Activated T-cell treated with anti-CD3 and anti-CD28 coated beads, Interleukin-2, amount 50 U/mL, for 72 hours (primary cell): ENCODE measurements around the gene CSH2. TPM values are rescaled to one million over a fixed set of nuclear protein-coding genes. Genes with fewer than 3 reads are reported as not detected.
A peak's percentile ranks its signal among the peaks of the same experiment; 100 is the strongest.
"Not testable (repeated sequence)": the region's sequence is repeated elsewhere in the genome, so short reads cannot be mapped to it uniquely, and the experiment has no call there.

Experiments
- ATAC-seq, 2 donors: fragments of 150-1000 bp; cut with Tn5 transposase; replicated peaks in 1 of 2; 2 replicates each; pipeline ENCODE4 v1.10.0; 2021; ENCODE audit warnings: moderate library complexity in 2 of 2, mild to moderate bottlenecking in 1 of 2
- DNase-seq, 2 donors: peaks; one replicate each; pipeline ENCODE4 v3.0.0; 2021 to 2022; ENCODE audit warnings: mixed read lengths in 1 of 2
- H3K27ac Mint-ChIP-seq: one replicate; pipeline ENCODE4 v1.8.0; 2022; ENCODE audit warnings: mild to moderate bottlenecking, moderate library complexity, mixed read lengths
- H3K27me3 Mint-ChIP-seq: one replicate; pipeline ENCODE4 v1.8.0; 2022; ENCODE audit warnings: low read depth, mixed read lengths
- H3K36me3 Mint-ChIP-seq, 2 donors: one replicate each; pipeline ENCODE4 v1.8.0; 2022; ENCODE audit warnings: mixed read lengths in 2 of 2, mild to moderate bottlenecking in 1 of 2; ENCODE audit not compliant: insufficient read depth in 2 of 2
- H3K4me1 Mint-ChIP-seq: one replicate; pipeline ENCODE4 v1.8.0; 2022; ENCODE audit warnings: low read depth, mixed read lengths
- H3K4me3 Mint-ChIP-seq, 2 donors: one replicate each; pipeline ENCODE4 v1.8.0; 2022; ENCODE audit warnings: mild to moderate bottlenecking in 2 of 2, mixed read lengths in 2 of 2, moderate library complexity in 2 of 2
- H3K9me3 Mint-ChIP-seq, 2 donors: one replicate each; pipeline ENCODE4 v1.8.0; 2022; ENCODE audit warnings: mixed read lengths in 2 of 2
- total RNA-seq, 2 donors: library from RNA; stranded (reverse); gene quantifications; one replicate each; pipeline ENCODE4 v1.2.3, GENCODE V29; 2022

The CSH2 gene
- total RNA-seq, 2 donors from 2014 or later: not detected

- no peaks in the 10 kb centered on the region for H3K36me3 Mint-ChIP-seq
- no peaks in the 10 kb centered on the region for H3K27me3 Mint-ChIP-seq
- H3K27ac Mint-ChIP-seq: no peak within 1 kb of the TSS
- no peak for DNase-seq
- no peak within 1 kb of the TSS for H3K4me3 Mint-ChIP-seq
- H3K4me1 Mint-ChIP-seq: peaks cover 10% of the 10 kb centered on the region
- ATAC-seq: no peak
- no peaks in the 10 kb centered on the region for H3K9me3 Mint-ChIP-seq
These were observed 37.7 kb upstream of the CSH2 start, which contains the start of gene CSHL1 for GRCh38 chr17:63911041-63911635. CSHL1 (minus strand) TSS chr17:63911258; CDS start chr17:63911196, 62 bp downstream.

DNA sequence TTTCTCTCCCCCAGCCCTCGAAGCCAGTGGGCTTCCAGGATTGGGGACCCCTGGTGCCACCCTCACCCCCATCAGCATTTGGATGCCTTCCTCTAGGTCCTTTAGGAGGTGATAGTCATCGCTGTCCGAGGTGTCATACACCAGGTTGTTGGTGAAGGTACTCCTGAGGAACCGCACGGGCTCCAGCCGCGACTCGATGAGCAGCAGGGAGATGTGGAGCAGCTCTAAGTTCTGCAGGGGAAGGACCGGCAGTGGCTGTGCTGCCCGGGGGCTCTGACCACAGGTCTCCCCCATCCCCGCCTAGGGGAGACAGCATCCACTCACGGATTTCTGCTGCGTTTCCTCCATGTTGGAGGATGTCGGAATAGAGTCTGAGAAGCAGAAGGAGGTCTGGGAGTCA, 36.6 kb upstream of the CSH2 start:
- peaks cover 10% of the 10 kb centered on the region for H3K4me1 Mint-ChIP-seq
- no peaks in the 10 kb centered on the region for H3K9me3 Mint-ChIP-seq
- no peaks in the 10 kb centered on the region for H3K27me3 Mint-ChIP-seq
- no peak overlapping the region for H3K27ac Mint-ChIP-seq
- ATAC-seq: no peak
- H3K4me3 Mint-ChIP-seq: no peak overlapping the region
- no peak for DNase-seq
- no peaks in the 10 kb centered on the region for H3K36me3 Mint-ChIP-seq

DNA sequence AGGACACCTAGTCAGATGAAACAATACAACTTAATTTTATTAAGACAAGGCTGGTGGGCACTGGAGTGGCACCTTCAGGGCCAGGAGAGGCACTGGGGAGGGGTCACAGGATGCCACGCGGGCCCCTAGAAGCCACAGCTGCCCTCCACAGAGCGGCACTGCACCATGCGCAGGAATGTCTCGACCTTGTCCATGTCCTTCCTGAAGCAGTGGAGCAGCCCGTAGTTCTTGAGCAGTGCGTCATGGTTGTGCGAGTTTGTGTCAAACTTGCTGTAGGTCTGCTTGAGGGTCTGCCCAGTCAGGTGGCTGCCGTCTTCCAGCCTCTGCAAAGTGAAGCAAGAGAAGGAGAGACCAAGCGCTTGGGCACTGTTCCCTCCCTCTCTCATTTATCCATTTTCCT, 36.1 kb upstream of the CSH2 start:
- ATAC-seq, DNase-seq, H3K4me1 Mint-ChIP-seq, H3K27me3 Mint-ChIP-seq, H3K27ac Mint-ChIP-seq, H3K9me3 Mint-ChIP-seq, H3K4me3 Mint-ChIP-seq, H3K36me3 Mint-ChIP-seq: not testable (repeated sequence)

- H3K4me1 Mint-ChIP-seq: peaks cover 19% of the 10 kb centered on the region
- H3K27ac Mint-ChIP-seq, H3K4me3 Mint-ChIP-seq, H3K27me3 Mint-ChIP-seq, H3K36me3 Mint-ChIP-seq, H3K9me3 Mint-ChIP-seq: not testable (repeated sequence)
- DNase-seq (peak; percentile 27 to 44), ATAC-seq (peak; percentile 54 to 63)
These were observed 33.8 kb upstream of the CSH2 start for GRCh38 chr17:63907161-63907778.

DNA sequence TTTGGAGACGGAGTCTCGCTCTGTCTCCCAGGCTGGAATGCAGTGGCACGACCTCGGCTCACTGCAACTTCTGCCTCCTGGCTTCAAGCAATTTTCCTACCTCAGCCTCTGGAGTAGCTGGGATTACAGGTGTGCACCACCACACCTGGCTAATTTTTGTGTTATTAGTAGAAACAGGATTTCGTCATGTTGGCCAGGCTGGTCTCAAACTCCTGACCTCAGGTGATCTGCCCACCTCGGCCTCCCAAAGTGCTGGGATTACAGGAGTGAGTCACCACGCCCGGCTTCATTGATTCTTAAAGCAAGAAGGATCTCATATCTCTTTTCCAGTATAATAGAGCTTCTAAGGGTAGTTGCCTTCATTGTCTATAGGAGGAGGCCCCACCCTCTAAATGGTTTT, 31.3 kb upstream of the CSH2 start:
- not testable (repeated sequence) for H3K27me3 Mint-ChIP-seq, DNase-seq, H3K4me3 Mint-ChIP-seq, H3K27ac Mint-ChIP-seq, H3K36me3 Mint-ChIP-seq, ATAC-seq, H3K9me3 Mint-ChIP-seq
- peaks cover 16% of the 10 kb centered on the region for H3K4me1 Mint-ChIP-seq

DNA sequence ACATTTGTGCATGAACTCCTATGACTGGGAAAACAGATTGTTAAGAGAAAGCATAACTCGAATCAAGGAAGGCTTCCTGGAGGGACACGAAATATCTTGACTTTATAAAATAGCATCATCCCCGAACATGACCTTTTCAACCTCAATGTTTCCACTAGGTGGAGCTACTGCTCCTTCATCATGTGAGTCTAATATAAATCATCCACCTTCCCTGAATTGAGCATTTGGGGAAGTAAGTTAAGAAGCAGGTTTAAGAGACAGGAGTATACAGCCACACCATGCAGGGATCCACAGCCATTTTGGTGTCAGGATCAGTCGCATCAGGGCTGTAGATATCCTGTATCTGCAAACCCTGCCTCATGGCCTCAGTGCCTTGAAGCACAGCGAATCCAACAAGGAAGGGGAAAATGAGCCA, 30.3 kb upstream of the CSH2 start:
- not testable (repeated sequence) for H3K36me3 Mint-ChIP-seq, H3K9me3 Mint-ChIP-seq, H3K27ac Mint-ChIP-seq, H3K4me3 Mint-ChIP-seq, H3K27me3 Mint-ChIP-seq
- ATAC-seq (peak; percentile 35 to 54), DNase-seq (peak in 1 of 2 donors; percentile 38)
- peaks cover 26% of the 10 kb centered on the region for H3K4me1 Mint-ChIP-seq

GRCh38 chr17:63901971-63902370, 28.5 kb upstream of the CSH2 start:
- not testable (repeated sequence) for H3K4me3 Mint-ChIP-seq, H3K27me3 Mint-ChIP-seq, H3K9me3 Mint-ChIP-seq, DNase-seq, H3K36me3 Mint-ChIP-seq, H3K27ac Mint-ChIP-seq, ATAC-seq
- peaks cover 36% of the 10 kb centered on the region for H3K4me1 Mint-ChIP-seq

DNA sequence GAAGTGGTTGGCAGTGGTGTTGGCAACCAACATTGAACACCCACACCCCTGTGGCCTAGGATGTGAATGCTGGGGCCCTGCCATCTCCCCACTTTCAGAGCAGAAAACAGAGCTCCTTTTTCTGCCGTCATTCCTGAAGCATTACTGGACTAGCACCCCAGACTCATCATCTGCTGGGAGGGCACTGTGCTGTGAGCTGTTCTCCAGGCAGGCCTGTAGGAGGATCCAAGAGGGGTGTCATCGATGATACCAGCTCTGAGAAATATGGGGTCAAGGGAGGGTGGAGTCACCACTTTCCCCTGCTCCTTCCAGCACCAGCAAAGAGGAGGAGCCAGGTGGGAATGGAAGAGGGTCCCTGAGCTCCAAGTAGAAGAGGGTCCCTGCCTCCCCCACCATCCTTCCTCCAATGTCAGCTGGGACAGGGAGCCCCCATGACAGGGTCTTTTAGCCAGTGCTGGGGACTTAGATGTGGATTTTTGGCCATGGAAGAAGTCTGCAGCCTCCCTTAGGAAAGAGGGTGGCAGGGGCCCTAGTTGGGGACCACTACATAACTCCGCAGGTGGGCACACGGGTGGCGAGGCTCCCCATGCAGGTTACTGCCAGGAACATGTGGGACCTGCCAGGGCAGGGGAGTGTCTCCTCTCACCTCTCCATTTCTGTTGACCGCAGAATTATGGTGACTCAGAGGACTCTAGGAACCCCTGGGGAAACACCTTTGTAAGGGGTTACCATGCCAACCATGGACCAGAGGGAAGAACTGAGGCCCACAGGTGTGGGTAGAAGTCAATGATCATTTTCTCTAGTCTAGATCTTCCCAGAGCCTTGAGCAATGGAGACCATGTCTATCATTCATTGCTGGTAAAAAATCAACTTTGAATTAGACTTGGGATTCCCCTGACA, 25.7 kb upstream of the CSH2 start:
- DNase-seq (peak; percentile 60 to 69), ATAC-seq (peak; percentile 93 to 96)
- Mint-ChIP-seq H3K4me3 (peak overlapping the region in 1 of 2 donors; percentile 36), H3K4me1 (peaks cover 36% of the 10 kb centered on the region)
- H3K36me3 Mint-ChIP-seq, H3K27ac Mint-ChIP-seq, H3K27me3 Mint-ChIP-seq, H3K9me3 Mint-ChIP-seq: not testable (repeated sequence)

DNA sequence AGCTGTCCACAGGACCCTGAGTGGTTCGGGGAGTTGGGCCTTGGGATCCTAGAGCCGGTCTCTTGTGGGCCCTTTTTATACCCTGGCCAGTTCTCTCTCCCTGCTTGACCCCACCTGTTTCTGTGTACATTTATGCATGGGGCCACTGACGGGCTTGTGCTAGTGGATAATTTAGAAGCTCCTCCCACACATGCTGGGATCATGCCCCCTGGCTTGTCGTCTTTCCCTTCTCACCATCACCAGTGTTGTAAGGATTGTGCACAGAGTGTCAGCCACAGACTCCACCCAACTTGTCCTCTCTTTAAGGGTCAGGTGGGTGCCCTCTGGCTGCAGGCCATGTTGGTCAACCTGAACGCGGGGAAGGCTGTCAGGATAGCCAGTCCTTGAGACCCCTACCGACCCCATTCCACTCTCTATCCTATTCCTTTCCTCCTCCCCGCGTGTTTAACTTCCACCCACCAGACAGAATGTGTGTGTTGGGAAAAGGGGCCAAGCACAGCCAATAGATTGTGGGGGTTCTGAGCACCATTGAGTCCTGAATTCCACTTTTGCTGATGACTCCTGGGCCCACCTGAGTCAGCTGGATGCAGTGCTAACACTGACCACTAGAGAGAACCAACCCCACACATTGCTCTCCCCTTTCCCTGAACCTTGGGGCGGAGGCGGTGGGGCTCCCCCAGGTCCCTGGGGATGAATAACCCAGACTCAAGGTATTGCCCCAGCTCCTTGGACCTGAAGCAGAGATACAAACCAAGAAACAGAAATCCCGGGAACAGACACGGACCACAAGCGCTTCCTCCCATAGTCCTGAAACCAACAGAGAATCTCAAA, 23.3 kb upstream of the CSH2 start, which contains the start of gene CSH1:
Gene CSH1 (minus strand): TSS at position 51 of the 831 bp plus-strand sequence. CDS start 63 bp downstream, outside the sequence.
- not testable (repeated sequence) for DNase-seq, H3K4me3 Mint-ChIP-seq, H3K27ac Mint-ChIP-seq, H3K9me3 Mint-ChIP-seq, ATAC-seq, H3K36me3 Mint-ChIP-seq, H3K27me3 Mint-ChIP-seq
- peaks cover 27% of the 10 kb centered on the region for H3K4me1 Mint-ChIP-seq

DNA sequence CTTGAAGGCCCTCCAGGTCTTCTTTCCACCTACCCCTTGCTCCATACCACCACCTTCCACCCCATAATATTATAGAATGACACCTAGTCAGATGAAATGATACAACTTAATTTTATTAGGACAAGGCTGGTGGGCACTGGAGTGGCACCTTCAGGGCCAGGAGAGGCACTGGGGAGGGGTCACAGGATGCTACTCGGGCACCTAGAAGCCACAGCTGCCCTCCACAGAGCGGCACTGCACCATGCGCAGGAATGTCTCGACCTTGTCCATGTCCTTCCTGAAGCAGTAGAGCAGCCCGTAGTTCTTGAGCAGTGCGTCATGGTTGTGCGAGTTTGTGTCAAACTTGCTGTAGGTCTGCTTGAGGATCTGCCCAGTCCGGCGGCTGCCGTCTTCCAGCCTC, 21.3 kb upstream of the CSH2 start:
- DNase-seq, H3K27ac Mint-ChIP-seq, ATAC-seq, H3K27me3 Mint-ChIP-seq, H3K9me3 Mint-ChIP-seq, H3K36me3 Mint-ChIP-seq, H3K4me3 Mint-ChIP-seq: not testable (repeated sequence)
- H3K4me1 Mint-ChIP-seq: peaks cover 20% of the 10 kb centered on the region

GRCh38 chr17:63894021-63894420, 20.5 kb upstream of the CSH2 start:
- H3K36me3 Mint-ChIP-seq, H3K27ac Mint-ChIP-seq, DNase-seq, ATAC-seq, H3K4me3 Mint-ChIP-seq, H3K9me3 Mint-ChIP-seq, H3K27me3 Mint-ChIP-seq: not testable (repeated sequence)
- H3K4me1 Mint-ChIP-seq: peaks cover 15% of the 10 kb centered on the region

DNA sequence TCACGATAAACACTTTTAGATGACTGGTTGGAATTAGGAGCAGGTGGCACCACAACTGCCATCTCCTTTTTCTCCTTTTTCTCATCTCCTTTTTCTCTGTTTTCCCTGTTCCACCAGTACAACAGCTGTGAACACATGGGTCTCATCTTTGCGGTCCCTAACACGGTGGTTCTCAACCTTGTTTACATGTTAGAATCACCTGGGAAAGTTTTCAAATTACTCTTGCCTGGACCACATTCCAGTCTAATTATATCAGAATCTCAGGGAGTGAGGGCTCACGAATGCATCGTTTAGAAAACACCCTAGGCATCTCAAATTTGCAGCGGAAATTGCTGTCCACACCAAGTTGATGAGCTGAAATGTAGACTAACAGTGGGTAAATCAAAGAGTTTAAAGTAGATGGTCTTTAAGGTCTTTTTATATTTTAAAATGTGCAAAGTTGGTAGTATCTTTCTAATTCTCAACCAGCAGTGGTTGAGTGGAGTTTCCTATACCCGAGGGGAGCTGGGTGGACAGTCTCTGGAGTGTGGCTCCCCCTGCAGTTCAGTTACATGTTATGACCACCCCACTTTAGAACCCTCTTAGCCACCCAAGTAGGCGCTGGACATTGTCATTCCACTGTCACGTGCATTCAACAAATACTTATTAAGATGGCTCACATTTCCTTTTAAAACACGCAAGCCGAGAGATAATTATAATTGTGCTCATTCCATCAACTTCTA, 19.0 kb upstream of the CSH2 start:
- DNase-seq, H3K9me3 Mint-ChIP-seq, ATAC-seq, H3K27ac Mint-ChIP-seq, H3K36me3 Mint-ChIP-seq, H3K4me1 Mint-ChIP-seq, H3K27me3 Mint-ChIP-seq, H3K4me3 Mint-ChIP-seq: not testable (repeated sequence)
